HG03521 (cell line): ENCODE measurements around the gene CCM2.

ENCODE experiments used
- ATAC-seq: cut with Tn5 transposase; IDR thresholded peaks from one replicate; pipeline ENCODE4 v1.9.1; 2021; ENCODE audit warnings: mild to moderate bottlenecking, moderate library complexity; ENCODE audit not compliant: unreplicated experiment

CCM2 gene

GRCh38 chr7:45118292-45118691, 118.3 kb downstream of the CCM2 start:
- ATAC-seq, result no peak

DNA sequence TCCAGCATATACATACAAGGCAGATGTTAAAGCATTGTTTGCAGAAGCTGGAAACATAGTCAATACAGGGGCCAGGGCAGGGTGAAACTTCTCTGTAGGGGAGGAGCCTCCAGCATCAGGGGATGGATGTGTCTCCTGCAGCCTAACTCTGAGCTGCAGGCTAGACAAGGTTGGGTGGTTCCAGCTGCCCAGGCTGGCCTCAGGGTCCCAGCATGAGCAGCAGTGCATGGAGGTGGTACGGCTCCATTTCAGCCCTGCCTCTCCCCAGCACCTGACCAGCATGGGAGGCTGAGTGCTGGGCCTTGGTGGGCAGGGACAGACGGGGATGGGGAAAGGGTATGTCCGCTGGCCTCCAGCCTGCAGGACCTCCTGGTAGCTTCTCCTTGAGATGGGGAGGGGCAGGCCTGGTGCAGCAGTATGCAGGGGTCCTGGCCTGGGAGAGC, 118.9 kb downstream of the CCM2 start:
- no peak for ATAC-seq

- ATAC-seq, result no peak
Measured at GRCh38 chr7:45119550-45119949, 119.5 kb downstream of the CCM2 start.

GRCh38 chr7:45122975-45123860, 123.2 kb downstream of the CCM2 start:
- ATAC-seq, result no peak

- ATAC-seq, result no peak
Measured at GRCh38 chr7:45123913-45124710, 124.1 kb downstream of the CCM2 start.

DNA sequence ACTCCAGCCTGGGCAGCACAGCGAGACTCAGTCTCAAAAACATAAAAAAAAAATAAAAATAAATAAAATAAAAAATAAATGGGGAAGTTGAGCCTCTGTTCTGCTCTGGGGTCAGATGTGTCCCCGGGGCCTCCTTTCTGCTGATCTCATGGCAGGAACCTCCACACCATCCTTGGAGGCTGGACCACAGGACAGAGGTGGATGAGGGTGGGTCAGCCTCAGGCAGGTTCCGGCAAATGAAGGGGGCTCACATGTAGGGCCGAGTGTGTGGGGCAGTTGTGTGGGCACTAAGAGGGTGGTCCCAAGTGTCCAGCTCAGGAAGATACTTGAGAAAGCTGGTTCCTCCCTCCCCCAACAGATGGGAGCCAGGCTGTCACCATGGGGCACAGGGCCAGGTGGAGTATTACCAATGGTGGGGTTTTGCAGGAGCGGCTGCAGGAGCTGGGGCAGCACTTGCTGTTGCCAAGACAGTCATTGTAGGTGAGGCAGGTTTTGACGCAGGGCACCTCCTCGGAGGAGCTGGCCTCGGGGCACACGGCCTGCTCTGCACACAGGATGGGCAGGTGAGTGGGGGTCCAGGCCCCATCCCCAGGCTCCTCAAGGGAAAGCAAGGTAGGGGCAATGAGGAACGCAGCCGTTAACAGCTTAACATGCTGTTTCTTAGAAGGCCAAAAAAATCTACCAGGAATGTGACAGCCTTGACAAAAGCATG, 125.3 kb downstream of the CCM2 start:
- ATAC-seq, result no peak
